Lower leg skin (tissue), 3 donors: ENCODE measurements around the gene MINDY4.

Source experiments
- CTCF ChIP-seq, 3 donors: fragments of 450-650 bp; IDR thresholded peaks; one replicate each; pipeline ENCODE4 v1.5.1; 2016; ENCODE audit warnings: antibody characterized with exemption in 3 of 3, mild to moderate bottlenecking in 3 of 3, moderate library complexity in 2 of 3
- POLR2A ChIP-seq, 2 donors: fragments of 450-650 bp; IDR thresholded peaks; one replicate each; pipeline ENCODE4 v1.6.1; 2016 to 2017; ENCODE audit warnings: antibody characterized with exemption in 2 of 2, mild to moderate bottlenecking in 1 of 2, moderate library complexity in 1 of 2

GRCh38 chr7:30845426-30846135, 74.4 kb downstream of the MINDY4 start:
- TF ChIP-seq CTCF (IDR thresholded peaks at IDR 0.05) (no peak), POLR2A (IDR thresholded peaks at IDR 0.05) (no peak)
